AG04450 (cell line): ENCODE data around the gene FEZ2. TPM values are rescaled to one million over a fixed set of nuclear protein-coding genes. Genes with fewer than 3 reads are reported as not detected.
A peak's percentile ranks its signal among the peaks of the same experiment; 100 is the strongest.

Source experiments
- CTCF ChIA-PET: fragments of 300-600, 350-600 bp; formaldehyde crosslinking; extraction: SDS; loops from one replicate; lab custom pipeline; 2022; ENCODE audit warnings: antibody characterized with exemption, inconsistent platforms; lab: Charles Lee
- POLR2A ChIA-PET: fragments of 350-600 bp; formaldehyde crosslinking; extraction: SDS; loops from one replicate; lab custom pipeline; 2021; ENCODE audit warnings: antibody characterized with exemption, inconsistent platforms; lab: Yijun Ruan, JAX
- DNase-seq: peaks from one replicate; pipeline ENCODE4 v3.0.0-alpha.2; 2011; ENCODE audit warnings: low read depth, low spot score
- H3K27ac ChIP-seq: one replicate; pipeline ENCODE4 v1.5.1; 2012; ENCODE audit warnings: low read depth, low read length, control low read depth
- H3K27me3 ChIP-seq: one replicate; pipeline ENCODE4 v1.6.0; 2012; ENCODE audit warnings: low read length; ENCODE audit not compliant: control insufficient read depth, insufficient read depth
- H3K4me3 ChIP-seq: 2 replicates; pipeline ENCODE4 v1.5.1; 2011; ENCODE audit warnings: mild to moderate bottlenecking, low read depth, low read length, control low read depth
- H3K9me3 ChIP-seq: 2 replicates; pipeline ENCODE4 v1.5.1; 2012; ENCODE audit warnings: low read length; ENCODE audit not compliant: control insufficient read depth, insufficient read depth
- polyA minus RNA-seq: library from RNA; depleted of rRNA, polyadenylated mRNA; stranded (reverse); fragments of >200 nt; gene quantifications from 2 replicates; pipeline ENCODE4 v1.2.3, GENCODE V29; 2011; rRNA and poly(A)+ RNA removed
- polyA plus RNA-seq: library from polyadenylated mRNA; depleted of rRNA; stranded (reverse); fragments of >200 nt; gene quantifications from 2 replicates; pipeline ENCODE4 v1.2.3, GENCODE V29; 2011; rRNA removed
- TF ChIP-seq, protein P1 (sequence below): IDR thresholded peaks from 2 replicates; pipeline ENCODE4 v1.5.1; 2011; ENCODE audit warnings: low read depth, low read length, control low read depth, inconsistent platforms

The FEZ2 gene, protein sequence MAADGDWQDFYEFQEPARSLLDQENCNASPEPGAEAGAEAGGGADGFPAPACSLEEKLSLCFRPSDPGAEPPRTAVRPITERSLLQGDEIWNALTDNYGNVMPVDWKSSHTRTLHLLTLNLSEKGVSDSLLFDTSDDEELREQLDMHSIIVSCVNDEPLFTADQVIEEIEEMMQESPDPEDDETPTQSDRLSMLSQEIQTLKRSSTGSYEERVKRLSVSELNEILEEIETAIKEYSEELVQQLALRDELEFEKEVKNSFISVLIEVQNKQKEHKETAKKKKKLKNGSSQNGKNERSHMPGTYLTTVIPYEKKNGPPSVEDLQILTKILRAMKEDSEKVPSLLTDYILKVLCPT
- polyA plus RNA-seq (67.5 and 87.5 TPM in 2 replicates), polyA minus RNA-seq (14.1 and 29.1 TPM in 2 replicates)

DNA sequence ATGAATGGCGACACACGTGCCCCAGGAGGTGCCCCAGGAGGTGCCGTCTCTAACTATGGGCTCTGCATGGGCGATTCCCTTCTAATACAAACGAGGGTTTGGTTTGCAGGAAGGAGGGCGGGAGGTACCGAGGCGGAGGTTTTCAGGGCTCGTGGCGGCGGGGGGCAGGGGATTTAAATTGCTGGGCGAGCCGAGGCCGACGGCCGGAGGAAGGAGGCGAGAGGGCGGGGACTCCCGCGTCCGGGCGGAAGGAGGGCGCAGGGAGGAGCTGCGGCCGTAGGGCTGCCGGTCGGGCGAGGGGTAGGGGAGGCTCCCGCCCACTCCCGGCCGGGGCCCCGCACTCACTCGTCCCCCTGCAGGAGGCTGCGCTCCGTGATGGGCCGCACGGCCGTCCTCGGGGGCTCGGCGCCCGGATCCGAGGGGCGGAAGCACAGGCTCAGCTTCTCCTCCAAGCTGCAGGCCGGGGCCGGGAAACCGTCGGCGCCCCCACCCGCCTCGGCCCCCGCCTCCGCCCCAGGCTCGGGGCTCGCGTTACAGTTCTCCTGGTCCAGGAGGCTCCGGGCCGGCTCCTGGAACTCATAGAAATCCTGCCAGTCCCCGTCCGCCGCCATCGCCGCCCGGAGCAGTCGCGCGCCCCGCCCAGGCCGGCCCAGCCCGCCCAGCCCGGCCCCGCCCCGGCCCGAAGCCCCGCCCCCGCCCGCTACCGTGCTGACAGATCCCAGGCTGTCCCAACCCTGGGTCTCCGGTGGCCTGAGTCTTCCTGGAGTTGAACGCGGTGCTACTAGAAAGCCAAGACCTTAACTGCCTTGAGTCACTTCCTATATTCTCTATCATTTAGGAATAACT is at the start of gene FEZ2:
Gene FEZ2 (minus strand): TSS at position 637 of the 846 bp plus-strand sequence. CDS start 26 bp downstream, at position 611.
- TF ChIP-seq, protein P1, sequence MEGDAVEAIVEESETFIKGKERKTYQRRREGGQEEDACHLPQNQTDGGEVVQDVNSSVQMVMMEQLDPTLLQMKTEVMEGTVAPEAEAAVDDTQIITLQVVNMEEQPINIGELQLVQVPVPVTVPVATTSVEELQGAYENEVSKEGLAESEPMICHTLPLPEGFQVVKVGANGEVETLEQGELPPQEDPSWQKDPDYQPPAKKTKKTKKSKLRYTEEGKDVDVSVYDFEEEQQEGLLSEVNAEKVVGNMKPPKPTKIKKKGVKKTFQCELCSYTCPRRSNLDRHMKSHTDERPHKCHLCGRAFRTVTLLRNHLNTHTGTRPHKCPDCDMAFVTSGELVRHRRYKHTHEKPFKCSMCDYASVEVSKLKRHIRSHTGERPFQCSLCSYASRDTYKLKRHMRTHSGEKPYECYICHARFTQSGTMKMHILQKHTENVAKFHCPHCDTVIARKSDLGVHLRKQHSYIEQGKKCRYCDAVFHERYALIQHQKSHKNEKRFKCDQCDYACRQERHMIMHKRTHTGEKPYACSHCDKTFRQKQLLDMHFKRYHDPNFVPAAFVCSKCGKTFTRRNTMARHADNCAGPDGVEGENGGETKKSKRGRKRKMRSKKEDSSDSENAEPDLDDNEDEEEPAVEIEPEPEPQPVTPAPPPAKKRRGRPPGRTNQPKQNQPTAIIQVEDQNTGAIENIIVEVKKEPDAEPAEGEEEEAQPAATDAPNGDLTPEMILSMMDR, result no peak
- ChIA-PET CTCF (interaction anchor here (1.0 kb wide), 1 partner anchor 14 kb away, joined by 3 read pairs; no protein-coding TSS in a partner anchor), POLR2A (interaction anchor here (0.8 to 1.7 kb wide), 4 partner anchors 10 to 41 kb away, joined by 3 to 5 read pairs (median 4); no protein-coding TSS in a partner anchor)
- Histone ChIP-seq H3K4me3 (peak within 1 kb of the TSS; percentile 88), H3K9me3 (no peaks in the 10 kb centered on the region), H3K27me3 (no peaks in the 10 kb centered on the region), H3K27ac (peak within 1 kb of the TSS; percentile 47)
- DNase-seq, result peak; percentile 29

DNA sequence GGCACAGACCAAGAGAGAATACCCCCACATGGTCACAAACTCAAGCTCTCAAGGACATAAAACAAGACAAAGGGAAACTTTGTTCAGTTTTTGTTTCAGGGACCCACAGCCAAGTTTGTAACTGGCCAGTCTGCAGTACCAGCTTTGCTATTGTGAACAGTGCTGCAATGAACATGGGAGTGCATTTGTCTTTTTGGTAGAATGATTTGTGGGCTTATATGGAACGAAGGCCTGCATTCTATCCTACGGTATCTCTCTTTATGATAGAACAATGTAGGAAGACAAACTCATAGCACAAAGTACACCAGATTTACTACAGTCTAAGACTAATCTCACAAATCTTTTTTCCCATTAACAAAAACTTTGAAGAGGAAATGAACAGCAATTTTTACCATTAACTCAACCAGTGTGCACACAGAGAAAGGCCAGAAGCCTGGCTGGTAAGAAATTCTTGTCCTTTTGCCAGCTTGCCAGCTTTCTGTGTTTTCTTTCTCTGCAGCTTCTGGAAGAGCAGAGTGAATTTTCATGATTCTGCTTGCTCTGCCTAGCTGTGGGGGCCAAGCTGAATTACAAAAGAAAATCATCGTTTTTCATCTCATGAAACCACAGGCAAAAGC is 37.1 kb upstream of the FEZ2 start:
- ChIA-PET CTCF (no interaction called here), POLR2A (no interaction called here)
- Histone ChIP-seq H3K27me3 (no peaks in the 10 kb centered on the region), H3K9me3 (no peaks in the 10 kb centered on the region), H3K27ac (no peak overlapping the region), H3K4me3 (no peak overlapping the region)
- TF ChIP-seq, protein P1, result no peak
- DNase-seq, result no peak

DNA sequence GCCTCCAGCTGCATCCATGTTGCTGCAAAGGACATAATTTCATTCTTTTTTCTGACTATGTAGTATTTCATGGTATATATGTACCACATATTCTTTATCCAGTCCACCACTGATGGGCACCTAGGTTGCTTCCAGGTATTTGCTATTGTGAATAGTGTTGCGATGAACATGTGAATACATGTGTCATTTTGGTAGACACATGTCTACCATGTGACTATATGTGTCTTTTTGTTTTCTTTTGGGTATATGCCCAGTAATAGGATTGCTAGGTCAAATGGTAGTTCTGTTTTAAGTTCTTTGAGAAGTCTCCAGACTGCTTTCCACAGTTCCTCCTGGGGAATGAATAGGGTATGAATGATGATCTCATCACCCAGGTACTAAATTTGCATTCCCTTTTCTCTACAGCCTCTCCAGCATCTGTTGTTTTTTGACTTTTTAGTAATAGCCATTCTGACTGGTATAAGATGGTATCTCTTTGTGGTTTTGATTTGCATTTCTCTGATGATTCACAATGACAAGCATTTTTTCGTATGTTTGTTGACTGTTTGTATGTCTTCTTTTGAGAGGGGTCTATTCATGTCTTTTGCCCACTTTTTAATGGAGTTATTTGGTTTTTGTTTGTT is 35.6 kb upstream of the FEZ2 start:
- no peaks in the 10 kb centered on the region for H3K27me3 ChIP-seq
- CTCF ChIA-PET, result no interaction called here
- POLR2A ChIA-PET, result no interaction called here
- no peak for DNase-seq
- no peaks in the 10 kb centered on the region for H3K9me3 ChIP-seq
- no peak overlapping the region for H3K4me3 ChIP-seq
- H3K27ac ChIP-seq, result no peak overlapping the region
- TF ChIP-seq, protein P1, result no peak

DNA sequence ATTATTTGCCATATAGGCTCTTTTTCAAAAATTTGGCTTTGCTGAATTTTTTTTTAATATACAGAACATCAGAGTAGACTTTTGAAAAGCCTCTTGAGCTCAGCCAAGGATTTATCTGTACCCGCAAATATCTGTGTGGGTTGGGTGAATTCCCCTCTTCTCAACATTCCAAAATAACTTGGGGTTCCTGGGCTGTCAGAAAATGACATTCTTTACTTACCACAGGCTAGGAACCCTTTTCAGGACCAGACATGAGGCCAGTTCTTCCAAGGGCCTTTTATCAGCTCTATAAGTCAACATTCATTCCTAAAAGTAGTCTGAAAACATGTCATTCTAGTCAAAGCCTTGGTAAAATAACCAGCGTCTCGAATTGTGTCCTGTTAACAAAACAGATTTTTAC is 28.8 kb upstream of the FEZ2 start:
- Histone ChIP-seq H3K4me3 (no peak overlapping the region), H3K9me3 (peaks cover 7% of the 10 kb centered on the region; the same call in 1 of the 2 replicates), H3K27me3 (no peaks in the 10 kb centered on the region), H3K27ac (no peak overlapping the region)
- POLR2A ChIA-PET, result no interaction called here
- TF ChIP-seq, protein P1, result no peak
- CTCF ChIA-PET, result no interaction called here
- no peak for DNase-seq
